PFSK-1 (cell line): ENCODE data around the gene PCGF2.

Experiments used
- POLR2AphosphoS5 ChIP-seq: IDR thresholded peaks from 2 replicates; pipeline ENCODE4 v1.6.1; 2012; ENCODE audit warnings: low read depth, mild to moderate bottlenecking, control low read depth, low read length, moderate library complexity
- REST ChIP-seq, 2 experiments: IDR thresholded peaks; 2 replicates each; pipeline versions ENCODE4 v1.6.1 to v1.8.0; 2011 to 2012; ENCODE audit warnings: low read depth in 2 of 2, low read length in 2 of 2, control low read depth in 1 of 2, inconsistent platforms in 1 of 2, mild to moderate bottlenecking in 1 of 2, moderate library complexity in 1 of 2; ENCODE audit not compliant: insufficient read depth in 1 of 2
- TAF1 ChIP-seq: IDR thresholded peaks from 2 replicates; pipeline ENCODE4 v1.6.1; 2012; ENCODE audit warnings: low read length, control low read depth, borderline replicate concordance; ENCODE audit not compliant: insufficient read depth

GRCh38 chr17:38761612-38762011, 13.5 kb upstream of the PCGF2 start:
- no peak for TF ChIP-seq POLR2AphosphoS5
- no peak for TF ChIP-seq REST (IDR thresholded peaks at IDR 0.05; ENCODE audit: insufficient read depth in 1 of 2, low read depth in 2 of 2, low read length in 2 of 2)
- TF ChIP-seq TAF1, result no peak
